Measurements from ENCODE around the gene NXF1.
A peak's percentile ranks its signal among the peaks of the same experiment; 100 is the strongest.
"Not testable (repeated sequence)": the region's sequence is repeated elsewhere in the genome, so short reads cannot be mapped to it uniquely, and the experiment has no call there.

NXF1 gene

GRCh38 chr11:62771144-62772021 lies 33.9 kb downstream of the NXF1 start, which contains the start of gene TAF6L:
Gene TAF6L, plus strand, starts transcription at chr11:62771396. Its CDS starts 4,388 bp downstream, at chr11:62775784.
- DNase-seq (ENCODE audit: low read depth, low spot score): peak; percentile 98
- peak within 1 kb of the TSS; percentile 72 for H3K4me3 ChIP-seq (ENCODE audit: low read depth, low read length)
- no peak for TF ChIP-seq CTCF (IDR thresholded peaks at IDR 0.05; ENCODE audit: low read depth, low read length)
- in situ Hi-C loops (cut with HindIII; ENCODE audit: low sequenced_read_pairs): no loop called here

- no peak for DNase-seq (ENCODE audit: low read depth, low spot score)
- no peak for TF ChIP-seq CTCF (IDR thresholded peaks at IDR 0.05; ENCODE audit: low read depth, low read length)
- H3K4me3 ChIP-seq (ENCODE audit: low read depth, low read length): peak overlapping the region; percentile 72
- in situ Hi-C loops (cut with HindIII; ENCODE audit: low sequenced_read_pairs): no loop called here
These were observed 34.5 kb downstream of the NXF1 start for GRCh38 chr11:62770778-62771143.

GRCh38 chr11:62760867-62761227 lies 44.4 kb downstream of the NXF1 start:
- DNase-seq (ENCODE audit: low read depth, low spot score); in situ Hi-C loops (cut with HindIII; ENCODE audit: low sequenced_read_pairs): not testable (repeated sequence)
- peak overlapping the region; percentile 80 for H3K4me3 ChIP-seq (ENCODE audit: low read depth, low read length)

GRCh38 chr11:62757846-62758788 lies 47.1 kb downstream of the NXF1 start:
- TF ChIP-seq CTCF (IDR thresholded peaks at IDR 0.05; ENCODE audit: low read depth, low read length): no peak
- in situ Hi-C loops (cut with HindIII; ENCODE audit: low sequenced_read_pairs): no loop called here
- no peak overlapping the region for H3K4me3 ChIP-seq (ENCODE audit: low read depth, low read length)
- no peak for DNase-seq (ENCODE audit: low read depth, low spot score)

GRCh38 chr11:62755086-62755615 lies 50.1 kb downstream of the NXF1 start:
- DNase-seq (ENCODE audit: low read depth, low spot score): no peak
- in situ Hi-C loops (cut with HindIII; ENCODE audit: low sequenced_read_pairs): no loop called here
- TF ChIP-seq CTCF (IDR thresholded peaks at IDR 0.05; ENCODE audit: low read depth, low read length): no peak
- no peak overlapping the region for H3K4me3 ChIP-seq (ENCODE audit: low read depth, low read length)

- peak within 1 kb of the TSS; percentile 78 for H3K4me3 ChIP-seq (ENCODE audit: low read depth, low read length)
- in situ Hi-C loops (cut with HindIII; ENCODE audit: low sequenced_read_pairs): no loop called here
- TF ChIP-seq CTCF (IDR thresholded peaks at IDR 0.05; ENCODE audit: low read depth, low read length): no peak
- peak; percentile 99 for DNase-seq (ENCODE audit: low read depth, low spot score)
These were observed 51.3 kb downstream of the NXF1 start, which contains the start of gene ZBTB3 for GRCh38 chr11:62753736-62754603. Gene ZBTB3, minus strand, starts transcription at chr11:62754160. Its CDS starts 496 bp downstream, at chr11:62753664.

Measured in astrocyte of the spinal cord (primary cell).